Cardiac muscle cell (in vitro differentiated cells and primary cell): ENCODE data around the gene PTGDS. TPM values are rescaled to one million over a fixed set of nuclear protein-coding genes. Genes with fewer than 3 reads are reported as not detected.
A peak's percentile ranks its signal among the peaks of the same experiment; 100 is the strongest.

Experiments used
- DNase-seq, 2 donors: peaks; one replicate each; pipeline versions ENCODE4 v3.0.0 to v3.0.0-alpha.2; 2010 to 2017; ENCODE audit warnings: low read depth in 1 of 2, low spot score in 1 of 2
- H3K27ac ChIP-seq: fragments of 200-600 bp; sonication (generic); 2 replicates; pipeline ENCODE4 v1.5.1; 2016
- H3K27me3 ChIP-seq: fragments of 200-600 bp; sonication (generic); 2 replicates; pipeline ENCODE4 v1.6.0; 2016; ENCODE audit warnings: control low read depth
- H3K36me3 ChIP-seq: fragments of 200-600 bp; sonication (generic); 2 replicates; pipeline ENCODE4 v1.5.1; 2016; ENCODE audit warnings: control low read depth
- H3K4me1 ChIP-seq: fragments of 200-600 bp; sonication (generic); 2 replicates; pipeline ENCODE4 v1.8.1; 2017; ENCODE audit warnings: low read depth, mild to moderate bottlenecking, mixed run types
- H3K4me3 ChIP-seq: fragments of 200-600 bp; sonication (generic); 2 replicates; pipeline ENCODE4 v1.5.1; 2016; ENCODE audit warnings: mild to moderate bottlenecking
- H3K9me3 ChIP-seq: fragments of 200-600 bp; sonication (generic); 2 replicates; pipeline ENCODE4 v1.5.1; 2017; ENCODE audit warnings: low read depth, mild to moderate bottlenecking, control low read depth
- CTCF ChIP-seq: IDR thresholded peaks from 2 replicates; pipeline ENCODE4 v1.5.1; 2012; ENCODE audit warnings: low read depth, mild to moderate bottlenecking, low read length
- polyA plus RNA-seq: library from polyadenylated mRNA; unstranded; fragments of >200 nt; fragmentation: Nextera tagmentation; extraction: Ambion mirVana; gene quantifications from 2 replicates; pipeline ENCODE4 v1.2.1, GENCODE V29; 2016
- total RNA-seq: library from RNA; depleted of rRNA; stranded (reverse); fragments of >200 nt; gene quantifications from 2 replicates; pipeline ENCODE4 v1.2.3, GENCODE V29; 2016

Gene PTGDS
- total RNA-seq (2.6 and 3.9 TPM in 2 replicates), polyA plus RNA-seq (3.4 and 5.3 TPM in 2 replicates)

GRCh38 chr9:136977223-136977622 lies at the start of gene PTGDS:
Gene PTGDS, plus strand, starts transcription at chr9:136977504. Its CDS starts 75 bp downstream, at chr9:136977579.
- H3K9me3 ChIP-seq: no peaks in the 10 kb centered on the region
- peaks cover 10% of the 10 kb centered on the region for H3K4me1 ChIP-seq
- no peak for TF ChIP-seq CTCF
- peak in 1 of 2 donors; percentile 83 for DNase-seq
- H3K36me3 ChIP-seq: no peaks in the 10 kb centered on the region
- H3K27ac ChIP-seq: no peak within 1 kb of the TSS
- peak within 1 kb of the TSS; percentile 22 for H3K4me3 ChIP-seq
- peaks cover 2% of the 10 kb centered on the region for H3K27me3 ChIP-seq

GRCh38 chr9:136928591-136928990 lies 48.7 kb upstream of the PTGDS start:
- no peaks in the 10 kb centered on the region for H3K4me1 ChIP-seq
- H3K27me3 ChIP-seq: no peaks in the 10 kb centered on the region
- no peak for DNase-seq
- H3K4me3 ChIP-seq: no peak overlapping the region
- no peak overlapping the region for H3K27ac ChIP-seq
- peaks cover 9% of the 10 kb centered on the region for H3K36me3 ChIP-seq
- no peak for TF ChIP-seq CTCF
- no peaks in the 10 kb centered on the region for H3K9me3 ChIP-seq

- no peaks in the 10 kb centered on the region for H3K27me3 ChIP-seq
- no peaks in the 10 kb centered on the region for H3K4me1 ChIP-seq
- peaks cover 4% of the 10 kb centered on the region for H3K36me3 ChIP-seq
- no peak for DNase-seq
- no peak overlapping the region for H3K4me3 ChIP-seq
- no peaks in the 10 kb centered on the region for H3K9me3 ChIP-seq
- TF ChIP-seq CTCF: no peak
- H3K27ac ChIP-seq: no peak overlapping the region
These were observed 47.3 kb upstream of the PTGDS start for GRCh38 chr9:136930014-136930413.

GRCh38 chr9:136931611-136932130 lies 45.6 kb upstream of the PTGDS start:
- TF ChIP-seq CTCF: no peak
- Histone ChIP-seq H3K27me3 (no peaks in the 10 kb centered on the region), H3K4me3 (no peak overlapping the region), H3K9me3 (no peaks in the 10 kb centered on the region), H3K4me1 (no peaks in the 10 kb centered on the region), H3K36me3 (peaks cover 4% of the 10 kb centered on the region), H3K27ac (no peak overlapping the region)
- DNase-seq: no peak

- no peaks in the 10 kb centered on the region for H3K4me1 ChIP-seq
- no peak overlapping the region for H3K4me3 ChIP-seq
- H3K27ac ChIP-seq: no peak overlapping the region
- no peaks in the 10 kb centered on the region for H3K36me3 ChIP-seq
- no peaks in the 10 kb centered on the region for H3K27me3 ChIP-seq
- no peak for DNase-seq
- TF ChIP-seq CTCF: no peak
- no peaks in the 10 kb centered on the region for H3K9me3 ChIP-seq
These were observed 43.0 kb upstream of the PTGDS start for GRCh38 chr9:136934277-136934676.

GRCh38 chr9:136935651-136936050 lies 41.7 kb upstream of the PTGDS start:
- H3K27me3 ChIP-seq: no peaks in the 10 kb centered on the region
- DNase-seq: no peak
- peaks cover 8% of the 10 kb centered on the region for H3K36me3 ChIP-seq
- TF ChIP-seq CTCF: no peak
- no peaks in the 10 kb centered on the region for H3K9me3 ChIP-seq
- H3K4me3 ChIP-seq: no peak overlapping the region
- H3K27ac ChIP-seq: no peak overlapping the region
- no peaks in the 10 kb centered on the region for H3K4me1 ChIP-seq
